ENCODE measurements around the gene NFAM1.

- TF ChIP-seq, protein P1, sequence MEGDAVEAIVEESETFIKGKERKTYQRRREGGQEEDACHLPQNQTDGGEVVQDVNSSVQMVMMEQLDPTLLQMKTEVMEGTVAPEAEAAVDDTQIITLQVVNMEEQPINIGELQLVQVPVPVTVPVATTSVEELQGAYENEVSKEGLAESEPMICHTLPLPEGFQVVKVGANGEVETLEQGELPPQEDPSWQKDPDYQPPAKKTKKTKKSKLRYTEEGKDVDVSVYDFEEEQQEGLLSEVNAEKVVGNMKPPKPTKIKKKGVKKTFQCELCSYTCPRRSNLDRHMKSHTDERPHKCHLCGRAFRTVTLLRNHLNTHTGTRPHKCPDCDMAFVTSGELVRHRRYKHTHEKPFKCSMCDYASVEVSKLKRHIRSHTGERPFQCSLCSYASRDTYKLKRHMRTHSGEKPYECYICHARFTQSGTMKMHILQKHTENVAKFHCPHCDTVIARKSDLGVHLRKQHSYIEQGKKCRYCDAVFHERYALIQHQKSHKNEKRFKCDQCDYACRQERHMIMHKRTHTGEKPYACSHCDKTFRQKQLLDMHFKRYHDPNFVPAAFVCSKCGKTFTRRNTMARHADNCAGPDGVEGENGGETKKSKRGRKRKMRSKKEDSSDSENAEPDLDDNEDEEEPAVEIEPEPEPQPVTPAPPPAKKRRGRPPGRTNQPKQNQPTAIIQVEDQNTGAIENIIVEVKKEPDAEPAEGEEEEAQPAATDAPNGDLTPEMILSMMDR (IDR thresholded peaks at IDR 0.05; ENCODE audit: low read depth, low read length, poor library complexity, severe bottlenecking) = no peak
- TF ChIP-seq EZH2phosphoT487 (IDR thresholded peaks at IDR 0.05; ENCODE audit: borderline replicate concordance, low read length) = no peak
Observed at GRCh38 chr22:42425989-42426355, 6.2 kb downstream of the NFAM1 start.

Data from DOHH2 (cell line).